Right ventricle myocardium inferior (tissue), 1 donor: Measurements from ENCODE around the gene ZNF544. TPM values are rescaled to one million over a fixed set of nuclear protein-coding genes. Genes with fewer than 3 reads are reported as not detected.
"Not testable (repeated sequence)": the region's sequence is repeated elsewhere in the genome, so short reads cannot be mapped to it uniquely, and the experiment has no call there.

Source experiments
- ATAC-seq: fragments of 200-7000 bp; cut with Tn5 transposase; one replicate; pipeline ENCODE4 v1.9.1; 2020; ENCODE audit warnings: mild to moderate bottlenecking, moderate library complexity
- DNase-seq: peaks from one replicate; pipeline ENCODE4 v3.0.0; 2021; ENCODE audit errors: missing footprints
- intact Hi-C: fragments of 100-400 bp; cut with DNase I; formaldehyde crosslinking; loops from one replicate; pipeline ENCODE4 v1.11.0; 2022
- total RNA-seq: library from RNA; stranded (reverse); fragmentation: NEBNext Ultra II Directional; extraction: Animal tissue kit (Norgen Biotek cat#: 25700); gene quantifications from one replicate; pipeline ENCODE4 v1.2.1, GENCODE V29; 2021
- donor health status: DM: no; HTN: yes; CAD: no; lungs with severe emphysema.

The ZNF544 gene
- total RNA-seq, 1 donor from 2014 or later: 19.4 TPM

DNA sequence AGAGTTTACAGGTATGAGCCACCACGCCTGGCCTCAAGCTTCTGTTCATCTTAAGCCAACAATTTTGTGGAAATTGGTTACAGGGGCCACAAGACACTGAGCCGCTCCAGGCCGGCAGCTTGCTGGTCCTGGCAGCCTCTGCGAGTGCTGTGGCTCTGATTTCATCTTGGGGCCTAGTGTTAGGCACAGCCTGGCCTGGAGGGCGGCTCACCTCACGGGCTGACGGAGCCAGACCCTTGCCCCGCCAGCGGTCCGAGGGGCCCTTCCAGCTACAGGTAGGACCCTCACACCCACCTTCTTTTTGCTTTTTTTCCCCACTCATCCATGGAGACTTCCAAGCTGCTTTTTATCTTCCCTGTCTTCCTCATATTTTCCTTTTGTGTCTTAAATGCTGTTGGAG is 8.6 kb downstream of the ZNF544 start:
- intact Hi-C loops: no loop called here
- no peak for ATAC-seq
- DNase-seq: no peak

DNA sequence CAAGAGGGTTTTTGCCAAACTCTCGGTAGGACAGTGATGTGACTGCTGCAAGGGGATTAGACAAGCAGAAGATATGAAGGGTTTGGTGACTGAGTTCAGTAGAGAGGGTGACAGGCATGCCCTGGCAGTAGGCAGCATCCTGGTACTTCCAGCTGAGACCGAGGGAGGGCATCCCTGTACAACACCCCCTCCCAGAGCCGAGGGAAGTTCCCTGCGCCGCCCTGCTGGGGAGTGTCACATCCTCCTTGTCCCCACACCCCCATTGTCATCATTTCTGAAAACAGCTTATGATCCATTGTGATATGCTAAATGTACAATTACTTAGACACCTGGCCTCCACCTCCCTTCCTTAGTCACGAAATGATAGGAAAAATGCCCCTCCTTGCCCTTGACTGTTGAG is 14.6 kb downstream of the ZNF544 start:
- DNase-seq (no peak), ATAC-seq (no peak)
- intact Hi-C loops: no loop called here

DNA sequence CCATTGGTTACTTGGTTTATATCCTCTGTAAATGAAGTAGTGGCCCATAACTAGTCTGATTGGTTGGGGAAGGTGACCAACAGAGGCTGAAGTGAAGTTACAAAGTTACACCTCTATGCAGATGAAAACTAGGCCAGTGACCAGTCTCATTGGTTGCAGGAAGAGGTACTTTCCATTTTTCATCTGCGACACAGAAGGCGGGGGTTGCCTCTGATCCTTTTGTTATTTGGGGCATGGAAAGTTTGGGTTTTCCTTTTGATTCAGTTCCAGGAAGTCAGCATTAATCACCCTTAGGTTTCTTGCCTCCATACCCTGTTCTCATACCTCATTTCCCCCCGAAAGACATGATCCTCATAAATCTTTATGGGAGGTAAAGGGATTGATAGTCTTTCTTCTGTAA is 20.2 kb downstream of the ZNF544 start:
- intact Hi-C loops: no loop called here
- ATAC-seq: no peak
- no peak for DNase-seq

DNA sequence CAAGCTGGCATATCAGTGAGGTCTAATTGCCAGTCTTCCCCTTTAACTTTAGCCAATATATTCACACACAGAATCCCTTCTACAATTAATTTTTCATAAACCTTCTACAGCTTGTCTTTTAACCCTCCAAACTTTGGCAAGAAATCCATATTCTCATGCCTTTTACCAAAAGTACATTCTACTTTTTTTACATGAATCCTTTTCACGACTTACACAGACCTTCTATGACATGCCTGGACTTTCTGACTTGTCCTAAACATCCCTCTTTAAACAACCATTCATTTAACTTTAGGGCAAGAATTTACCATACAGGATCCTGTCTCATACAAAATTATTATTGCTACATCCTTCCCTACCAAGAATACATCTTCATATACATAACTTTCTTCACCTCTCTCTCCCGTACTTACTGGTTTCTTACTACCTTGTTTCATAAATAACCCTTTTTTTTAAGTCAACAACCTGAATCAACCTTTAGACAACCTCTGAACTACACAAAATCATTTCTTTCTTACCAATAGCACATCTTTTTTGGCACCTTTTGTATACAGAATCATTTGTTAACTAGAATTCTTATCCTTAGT is 23.5 kb downstream of the ZNF544 start:
- intact Hi-C loops: loop anchor here (10.0 kb wide), 1 partner anchor 57 kb away; no protein-coding TSS in a partner anchor
- ATAC-seq (no peak), DNase-seq (no peak)

DNA sequence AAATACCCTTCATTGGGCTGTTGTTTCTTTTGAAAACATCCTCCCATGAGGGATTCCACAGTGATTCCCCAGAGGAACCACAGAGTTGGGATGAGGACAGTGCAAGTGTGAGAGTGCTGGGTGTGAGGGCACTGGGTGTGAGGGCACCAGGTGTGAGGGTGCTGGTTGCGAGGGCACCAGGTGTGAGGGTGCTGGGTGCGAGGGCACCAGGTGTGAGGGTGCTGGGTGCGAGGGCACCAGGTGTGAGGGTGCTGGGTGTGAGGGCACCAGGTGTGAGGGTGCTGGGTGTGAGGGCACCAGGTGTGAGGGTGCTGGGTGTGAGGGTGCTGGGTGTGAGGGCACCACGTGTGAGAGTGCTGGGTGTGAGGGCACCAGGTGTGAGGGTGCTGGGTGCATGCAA is 29.5 kb downstream of the ZNF544 start:
- DNase-seq, ATAC-seq: not testable (repeated sequence)
- intact Hi-C loops: loop anchor here (10.0 kb wide), 1 partner anchor 63 kb away; no protein-coding TSS in a partner anchor

DNA sequence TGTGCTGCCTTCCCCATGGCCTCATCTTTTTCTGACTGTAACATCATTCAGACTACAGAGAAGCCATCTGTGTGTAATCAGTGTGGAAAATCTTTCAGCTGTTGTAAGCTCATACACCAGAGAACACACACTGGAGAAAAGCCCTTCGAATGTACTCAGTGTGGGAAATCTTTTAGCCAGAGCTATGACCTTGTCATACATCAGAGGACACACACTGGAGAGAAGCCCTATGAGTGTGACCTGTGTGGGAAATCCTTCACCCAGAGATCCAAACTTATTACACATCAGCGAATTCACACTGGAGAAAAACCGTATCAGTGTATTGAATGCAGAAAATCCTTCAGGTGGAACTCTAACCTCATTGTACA is 32.9 kb downstream of the ZNF544 start:
- intact Hi-C loops: loop anchor here (10.0 kb wide), 1 partner anchor 287 kb away; the partner anchor contains the start of gene C19orf18
- DNase-seq (no peak), ATAC-seq (no peak)

DNA sequence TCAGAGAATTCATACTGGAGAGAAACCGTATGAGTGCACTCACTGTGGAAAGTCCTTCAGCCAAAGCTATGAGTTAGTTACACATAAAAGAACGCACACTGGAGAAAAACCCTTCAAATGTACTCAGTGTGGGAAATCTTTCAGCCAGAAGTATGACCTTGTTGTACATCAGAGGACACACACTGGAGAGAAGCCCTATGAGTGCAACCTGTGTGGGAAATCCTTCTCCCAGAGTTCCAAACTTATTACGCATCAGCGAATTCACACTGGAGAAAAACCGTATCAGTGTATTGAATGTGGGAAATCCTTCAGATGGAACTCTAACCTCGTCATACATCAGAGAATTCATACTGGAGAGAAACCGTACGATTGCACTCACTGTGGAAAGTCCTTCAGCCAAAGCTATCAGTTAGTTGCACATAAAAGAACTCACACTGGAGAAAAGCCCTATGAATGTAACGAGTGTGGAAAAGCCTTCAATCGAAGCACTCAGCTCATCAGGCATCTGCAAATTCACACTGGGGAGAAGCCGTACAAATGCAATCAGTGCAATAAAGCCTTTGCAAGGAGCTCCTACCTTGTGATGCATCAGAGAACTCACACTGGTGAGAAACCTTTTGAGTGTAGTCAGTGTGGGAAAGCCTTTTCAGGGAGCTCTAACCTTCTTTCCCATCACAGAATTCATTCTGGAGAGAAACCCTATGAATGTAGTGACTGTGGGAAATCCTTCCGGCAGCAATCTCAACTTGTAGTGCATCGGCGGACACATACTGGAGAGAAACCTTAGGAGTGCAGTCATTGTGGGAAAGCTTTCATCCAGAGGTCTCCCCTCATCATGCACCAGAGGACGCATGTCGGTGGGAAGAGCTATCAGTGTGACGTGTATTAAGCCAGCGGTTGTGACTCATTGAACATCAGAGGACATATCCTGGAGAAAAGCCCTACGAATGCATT is 33.5 kb downstream of the ZNF544 start:
- intact Hi-C loops: loop anchor here (10.0 kb wide), 1 partner anchor 287 kb away; the partner anchor contains the start of gene C19orf18
- ATAC-seq (no peak), DNase-seq (no peak)

DNA sequence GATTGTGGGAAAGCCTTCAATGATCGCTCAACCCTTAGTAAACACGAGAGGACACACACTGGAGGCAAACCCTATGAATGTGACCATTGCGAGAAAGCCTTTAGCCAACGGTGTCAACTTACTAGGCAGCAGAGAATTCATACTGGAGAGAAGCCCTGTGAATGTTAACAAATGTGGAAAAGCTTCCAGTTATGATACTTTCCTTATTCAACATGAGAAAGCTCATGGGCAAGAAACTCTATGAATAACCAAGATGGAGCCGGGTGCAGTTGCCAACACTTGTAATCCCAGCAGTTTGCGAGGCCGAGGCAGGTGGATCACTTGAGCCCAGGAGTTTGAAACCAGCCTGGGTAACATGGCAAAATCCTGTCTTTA is 34.2 kb downstream of the ZNF544 start:
- ATAC-seq (no peak), DNase-seq (no peak)
- intact Hi-C loops: loop anchor here (10.0 kb wide), 1 partner anchor 288 kb away; the partner anchor contains the start of gene C19orf18

DNA sequence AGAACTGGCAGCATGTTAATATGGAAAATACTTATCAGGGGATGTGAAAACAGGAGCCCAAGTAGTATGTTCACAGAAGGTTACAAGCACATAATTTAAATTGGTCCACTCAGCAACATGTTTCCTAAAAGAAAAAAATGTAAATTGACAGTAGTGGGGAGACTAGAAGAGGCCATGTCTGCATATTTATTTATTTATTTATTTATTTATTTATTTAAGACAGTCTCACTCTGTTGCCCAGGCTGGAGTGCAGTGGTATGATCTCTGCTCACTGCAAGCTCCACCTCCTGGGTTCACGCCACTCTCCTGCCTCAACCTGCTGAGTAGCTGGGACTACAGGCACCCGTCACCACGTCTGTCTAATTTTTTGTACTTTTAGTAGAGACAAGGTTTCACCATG is 36.4 kb downstream of the ZNF544 start:
- no peak for DNase-seq
- no peak for ATAC-seq
- intact Hi-C loops: loop anchor here (10.0 kb wide), 1 partner anchor 290 kb away; the partner anchor contains the start of gene C19orf18

DNA sequence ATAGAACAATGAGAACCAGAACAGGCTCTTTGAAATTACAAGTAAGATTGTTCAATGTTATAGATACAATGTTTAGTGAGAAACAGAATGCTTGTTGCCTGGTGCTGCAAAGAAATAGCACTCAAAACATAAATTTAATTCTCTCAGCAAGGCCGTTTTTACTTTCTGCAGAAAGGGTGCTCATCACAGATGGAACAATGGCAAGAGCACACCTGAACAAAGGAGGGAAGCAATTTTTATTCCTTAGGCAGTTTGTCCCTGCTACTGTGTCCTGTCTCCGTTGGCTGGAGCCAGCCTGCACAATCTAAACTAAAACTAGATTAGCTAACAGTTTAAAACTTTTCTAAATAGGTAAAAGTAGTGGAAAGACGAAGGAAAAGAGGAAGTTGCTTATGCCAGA is 39.6 kb downstream of the ZNF544 start:
- ATAC-seq (no peak), DNase-seq (no peak)
- intact Hi-C loops: loop anchor here (10.0 kb wide), 1 partner anchor 294 kb away; the partner anchor contains the start of gene C19orf18

DNA sequence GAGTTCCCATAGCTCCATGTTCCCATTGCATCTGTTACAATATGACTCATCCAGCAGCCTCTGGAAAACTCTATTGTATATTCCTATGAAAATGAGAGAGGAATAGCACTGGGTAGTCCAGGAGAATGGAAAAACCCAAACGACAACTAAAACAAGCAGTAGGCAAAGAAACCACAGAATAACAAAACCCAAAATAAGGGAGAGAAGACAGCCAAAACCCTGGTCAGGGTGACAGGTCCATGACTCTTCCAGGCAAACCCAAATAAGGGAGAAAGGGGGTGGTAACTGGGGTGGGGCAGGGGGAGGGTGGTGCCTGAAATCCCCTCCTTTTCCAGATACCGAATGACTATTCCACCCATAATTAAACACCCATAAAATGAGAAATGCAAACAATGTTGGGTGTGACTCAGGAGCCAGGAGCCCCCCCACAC is 46.1 kb downstream of the ZNF544 start:
- DNase-seq: no peak
- no peak for ATAC-seq
- intact Hi-C loops: no loop called here

DNA sequence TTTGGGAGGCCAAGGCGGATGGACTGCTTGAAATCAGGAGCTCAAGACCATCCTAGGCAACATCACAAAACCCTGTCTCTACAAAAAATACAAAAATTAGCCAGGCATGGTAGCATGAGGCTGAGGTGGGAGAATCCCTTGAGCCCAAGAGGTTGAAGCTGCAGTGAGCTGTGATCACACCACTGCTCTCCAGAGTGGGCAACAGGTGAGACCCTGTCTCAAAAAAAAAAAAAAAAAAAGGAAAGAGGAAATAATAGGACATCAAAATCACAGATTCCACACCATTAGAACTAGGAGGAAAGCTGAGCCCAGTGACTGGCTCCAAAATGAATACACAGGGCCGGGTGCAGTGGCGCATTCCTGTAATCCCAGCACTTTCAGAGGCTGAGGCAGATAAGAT is 46.9 kb downstream of the ZNF544 start:
- intact Hi-C loops: no loop called here
- no peak for ATAC-seq
- no peak for DNase-seq

DNA sequence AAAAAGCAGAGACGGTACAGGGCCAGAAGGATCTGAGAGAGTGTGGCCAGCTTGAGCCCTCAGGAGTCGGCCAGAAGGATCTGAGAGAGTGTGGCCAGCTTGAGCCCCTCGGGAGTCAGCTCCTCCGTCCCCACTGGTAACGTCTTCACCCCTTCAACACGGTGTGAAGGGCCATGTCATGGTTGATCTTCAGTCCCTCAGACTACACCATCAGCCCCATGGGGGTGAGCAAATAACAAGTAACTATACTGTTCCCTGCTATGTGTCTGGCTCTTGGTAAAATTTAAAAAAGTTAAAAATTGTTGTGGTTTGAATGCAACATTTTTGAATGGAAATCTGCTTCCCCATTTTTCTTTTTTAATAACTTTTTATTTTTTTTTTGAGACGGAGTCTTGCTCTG is 48.5 kb downstream of the ZNF544 start:
- intact Hi-C loops: no loop called here
- no peak for ATAC-seq
- no peak for DNase-seq

DNA sequence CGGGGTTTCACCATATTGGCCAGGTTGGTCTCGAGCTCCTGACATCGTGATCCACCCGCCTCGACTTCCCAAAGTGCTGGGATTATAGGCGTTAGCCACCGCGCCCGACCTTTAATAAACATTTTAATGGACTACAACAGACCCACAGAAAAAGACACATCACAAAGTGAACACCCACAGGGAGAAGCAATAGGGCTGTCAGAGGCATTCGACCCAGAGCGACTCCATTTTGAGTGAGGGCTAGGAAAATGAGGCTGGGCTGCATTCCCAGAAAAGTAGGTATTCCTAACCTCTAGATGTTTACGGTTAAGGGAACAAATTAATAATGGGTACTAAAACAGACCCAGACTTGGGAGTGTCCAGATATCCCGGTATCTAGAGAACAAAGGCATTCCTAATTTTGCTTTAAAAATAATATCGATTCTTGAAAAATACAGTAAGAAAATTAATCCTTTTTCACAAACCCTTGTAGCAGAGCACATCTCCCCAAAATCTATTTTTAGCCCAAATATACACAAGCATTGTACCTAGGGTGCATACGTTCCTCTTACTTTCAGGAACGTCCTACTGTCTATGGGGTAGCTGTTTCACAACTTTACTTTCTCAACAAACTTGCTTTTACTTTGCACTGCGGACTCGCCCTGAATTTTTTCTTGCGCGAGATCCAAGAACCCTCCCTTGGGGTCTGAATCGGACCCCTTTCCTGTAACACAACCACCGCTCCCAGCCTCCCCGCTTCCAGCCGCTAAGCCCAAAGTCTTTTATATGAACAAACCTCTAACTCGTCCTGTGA is 49.2 kb downstream of the ZNF544 start:
- intact Hi-C loops: loop anchor here (1.0 kb wide), 1 partner anchor 95 kb away; the partner anchor contains the start of gene ZNF274
- no peak for DNase-seq
- peak; percentile 4 for ATAC-seq

DNA sequence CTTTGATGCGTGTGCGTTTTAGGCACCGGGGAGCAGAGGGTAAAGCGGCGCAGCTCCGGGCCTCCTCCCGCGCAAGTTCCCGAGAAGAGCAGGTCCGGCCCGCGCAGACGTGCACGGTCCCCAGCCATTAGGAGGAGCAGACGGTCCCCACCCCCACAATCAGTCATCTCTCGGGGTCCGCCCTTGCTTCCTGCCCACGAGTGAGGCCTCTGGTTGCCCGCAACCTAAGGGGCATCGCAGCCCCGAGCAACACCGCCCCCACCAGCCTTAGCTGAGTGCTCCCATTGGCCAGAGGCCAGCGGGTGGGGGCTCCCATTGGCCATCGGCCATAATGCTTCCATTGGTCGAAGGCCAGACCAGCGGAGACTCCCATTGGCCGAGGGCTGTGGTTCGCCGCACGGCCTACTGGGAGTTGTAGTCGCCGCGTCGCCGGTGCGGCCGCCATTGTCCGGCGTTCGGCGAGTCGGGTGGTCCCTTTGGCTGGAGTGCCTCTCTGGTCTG is 49.9 kb downstream of the ZNF544 start, which contains the start of gene ZNF8:
Gene ZNF8 (plus strand): TSS at position 415 of the 501 bp plus-strand sequence. CDS start 127 bp downstream, outside the sequence.
- ATAC-seq (peak; percentile 96), DNase-seq (peak; percentile 98)
- intact Hi-C loops: loop anchor here (1.0 kb wide), 1 partner anchor 95 kb away; the partner anchor contains the start of gene ZNF274

DNA sequence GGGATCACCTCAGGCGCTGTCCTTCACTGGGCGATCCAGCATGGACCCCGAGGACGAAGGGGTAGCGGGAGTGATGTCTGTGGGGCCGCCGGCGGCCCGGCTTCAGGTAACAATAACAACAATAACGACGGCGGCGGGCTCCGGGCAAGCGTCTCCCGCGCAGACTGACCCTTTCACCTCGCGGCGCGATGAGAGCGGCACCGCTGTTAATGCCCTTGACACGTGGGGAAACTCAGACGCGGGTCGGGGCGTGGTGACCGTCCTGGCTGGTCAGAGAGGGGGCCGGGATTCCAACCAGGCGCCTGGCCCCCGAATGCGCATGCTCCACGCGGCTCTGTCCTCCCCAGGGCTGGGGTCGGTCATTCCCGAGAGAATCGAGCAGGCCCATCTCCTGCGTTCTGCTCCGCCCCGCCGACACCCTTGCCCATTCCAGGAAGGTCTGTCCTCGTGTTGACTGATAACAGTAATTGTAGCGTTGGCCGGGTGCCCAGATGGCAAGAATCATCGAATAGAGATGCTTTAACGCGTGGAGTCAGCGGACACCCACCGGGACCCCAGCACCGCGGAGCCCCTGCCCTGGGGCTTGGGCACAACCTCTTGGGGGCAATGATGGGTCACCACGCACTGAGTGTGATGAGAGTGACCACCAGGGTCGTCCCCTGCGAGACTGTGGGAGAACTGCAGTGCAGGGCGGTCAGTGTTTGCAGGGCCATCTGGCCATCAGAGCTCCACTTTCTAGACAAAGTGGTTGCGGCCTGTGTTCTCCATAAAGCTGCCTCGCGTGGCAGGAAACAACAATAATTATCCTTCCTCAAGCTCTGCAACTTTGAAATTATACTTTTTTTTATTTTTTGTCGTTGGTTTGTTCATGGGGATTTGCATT is 50.6 kb downstream of the ZNF544 start:
- ATAC-seq: peak; percentile 76
- intact Hi-C loops: no loop called here
- peak; percentile 89 for DNase-seq

DNA sequence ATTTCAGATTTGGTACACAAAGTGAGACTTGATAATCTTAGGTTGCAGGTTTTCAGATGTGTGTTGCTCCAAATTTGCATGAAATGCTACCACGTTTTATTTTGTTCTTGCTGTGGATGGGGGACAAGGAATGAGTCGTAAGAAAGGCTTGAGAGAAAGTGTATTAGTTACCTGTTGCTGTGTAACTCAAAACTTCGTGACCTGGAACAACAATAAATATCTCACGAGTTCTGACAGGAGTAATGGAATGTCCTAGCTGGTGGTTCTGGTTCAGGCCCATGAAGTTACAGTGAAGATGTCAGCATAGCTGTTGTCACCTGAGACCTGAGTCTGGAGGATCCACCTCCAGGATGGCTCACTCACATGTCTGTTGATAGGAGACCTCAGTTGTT is 51.2 kb downstream of the ZNF544 start:
- intact Hi-C loops: no loop called here
- ATAC-seq (no peak), DNase-seq (no peak)

DNA sequence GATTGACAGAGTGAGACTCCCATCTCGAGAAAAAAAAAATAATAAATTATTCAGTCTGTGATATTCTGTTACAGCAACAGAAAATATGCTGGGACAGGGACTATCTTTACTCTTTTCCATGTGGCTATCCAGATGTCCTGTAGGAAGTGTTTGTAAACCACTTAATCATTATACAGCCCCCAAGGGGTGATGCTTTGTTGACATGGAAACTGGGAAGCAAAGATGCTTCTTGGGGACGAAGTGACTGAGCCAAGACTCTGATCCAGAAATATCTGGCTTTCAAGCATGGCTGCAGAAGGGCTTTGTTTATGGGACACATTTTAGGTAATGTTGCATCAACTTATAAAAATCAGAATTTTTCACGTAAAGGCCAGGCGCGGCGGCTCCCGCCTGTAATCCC is 55.5 kb downstream of the ZNF544 start:
- intact Hi-C loops: no loop called here
- DNase-seq: no peak
- no peak for ATAC-seq
